Activated CD8-positive, alpha-beta memory T cell treated with anti-CD3 and anti-CD28 coated beads, Interleukin-2, amount 10 ng/mL, durations not matched to agents 7 days and 5 days (primary cell): ENCODE results near the gene ARHGEF25. TPM values are rescaled to one million over a fixed set of nuclear protein-coding genes. Genes with fewer than 3 reads are reported as not detected.
"Not testable (repeated sequence)": the region's sequence is repeated elsewhere in the genome, so short reads cannot be mapped to it uniquely, and the experiment has no call there.

Source experiments
- ATAC-seq: fragments of 150-1000 bp; cut with Tn5 transposase; one replicate; pipeline ENCODE4 v1.10.0; 2021; ENCODE audit warnings: moderate library complexity
- CTCF ChIA-PET: fragments of 350-600 bp; sonication (Branson Sonifier 250); formaldehyde crosslinking; loops from one replicate; lab custom pipeline; 2021; ENCODE audit warnings: antibody characterized with exemption; lab: Charles Lee
- DNase-seq: peaks from one replicate; pipeline ENCODE4 v3.0.0-alpha.2; 2020
- H3K27ac Mint-ChIP-seq: one replicate; pipeline ENCODE4 v1.8.0; 2021; ENCODE audit warnings: mild to moderate bottlenecking, mixed read lengths
- H3K27me3 Mint-ChIP-seq: one replicate; pipeline ENCODE4 v1.8.0; 2021; ENCODE audit warnings: mixed read lengths
- H3K36me3 Mint-ChIP-seq: one replicate; pipeline ENCODE4 v1.8.0; 2021; ENCODE audit warnings: mild to moderate bottlenecking, mixed read lengths
- H3K4me1 Mint-ChIP-seq: one replicate; pipeline ENCODE4 v1.8.0; 2021; ENCODE audit warnings: mixed read lengths
- H3K4me3 Mint-ChIP-seq: one replicate; pipeline ENCODE4 v1.8.0; 2021; ENCODE audit warnings: mild to moderate bottlenecking, moderate library complexity, mixed read lengths
- H3K9me3 Mint-ChIP-seq: one replicate; pipeline ENCODE4 v1.8.0; 2022; ENCODE audit warnings: low read depth, mixed read lengths
- total RNA-seq, 2 experiments: library from RNA; stranded (reverse); gene quantifications; one replicate each; pipeline ENCODE4 v1.2.3, GENCODE V29; 2021

Gene ARHGEF25
- total RNA-seq, result under 1 TPM; 0.70 to 0.84 TPM

- Mint-ChIP-seq H3K36me3 (no peaks in the 10 kb centered on the region), H3K4me1 (peaks cover 11% of the 10 kb centered on the region), H3K4me3 (peak within 1 kb of the TSS; percentile 53), H3K27ac (no peak within 1 kb of the TSS), H3K9me3 (no peaks in the 10 kb centered on the region), H3K27me3 (peaks cover 52% of the 10 kb centered on the region)
- CTCF ChIA-PET, result interaction anchor here (0.6 to 2.0 kb wide), 4 partner anchors 10 to 170 kb away, joined by 3 to 7 read pairs (median 4); partner anchors contain the start of gene DDIT3
- ATAC-seq (peak; percentile 83), DNase-seq (peak; percentile 56)
Observed at GRCh38 chr12:57611108-57611826, at the start of gene ARHGEF25. TSS of gene ARHGEF25 (plus strand) at chr12:57611435. CDS start at chr12:57611895, 460 bp downstream.

- Mint-ChIP-seq H3K36me3 (no peaks in the 10 kb centered on the region), H3K4me3 (no peak overlapping the region), H3K4me1 (no peaks in the 10 kb centered on the region), H3K9me3 (no peaks in the 10 kb centered on the region), H3K27ac (no peak overlapping the region), H3K27me3 (peaks cover 9% of the 10 kb centered on the region)
- ATAC-seq (no peak), DNase-seq (no peak)
- CTCF ChIA-PET, result interaction anchor here (0.7 kb wide), 1 partner anchor 64 kb away, joined by 3 read pairs; no protein-coding TSS in a partner anchor
Observed at GRCh38 chr12:57563358-57563757, 47.9 kb upstream of the ARHGEF25 start.

GRCh38 chr12:57564178-57564740, 47.0 kb upstream of the ARHGEF25 start:
- H3K9me3 Mint-ChIP-seq, result no peaks in the 10 kb centered on the region
- ATAC-seq, result no peak
- peaks cover 9% of the 10 kb centered on the region for H3K27me3 Mint-ChIP-seq

GRCh38 chr12:57568838-57569237, 42.4 kb upstream of the ARHGEF25 start:
- Mint-ChIP-seq H3K36me3 (no peaks in the 10 kb centered on the region), H3K27me3 (no peaks in the 10 kb centered on the region), H3K9me3 (no peaks in the 10 kb centered on the region), H3K4me1 (no peaks in the 10 kb centered on the region), H3K4me3 (no peak overlapping the region), H3K27ac (no peak overlapping the region)
- DNase-seq (no peak), ATAC-seq (no peak)
- CTCF ChIA-PET, result interaction anchor here (2.9 kb wide), 1 partner anchor 15 kb away, joined by 9 read pairs; no protein-coding TSS in a partner anchor

More at GRCh38 chr12:57564178-57564740, 47.0 kb upstream of the ARHGEF25 start:
- no peaks in the 10 kb centered on the region for H3K36me3 Mint-ChIP-seq
- no peaks in the 10 kb centered on the region for H3K4me1 Mint-ChIP-seq
- no peak for DNase-seq
- no peak overlapping the region for H3K27ac Mint-ChIP-seq
- H3K4me3 Mint-ChIP-seq, result no peak overlapping the region
- CTCF ChIA-PET, result interaction anchor here (0.9 kb wide), 1 partner anchor 19 kb away, joined by 3 read pairs; no protein-coding TSS in a partner anchor

GRCh38 chr12:57569858-57570257, 41.4 kb upstream of the ARHGEF25 start:
- Mint-ChIP-seq H3K4me1 (no peaks in the 10 kb centered on the region), H3K36me3 (no peaks in the 10 kb centered on the region), H3K27me3 (no peaks in the 10 kb centered on the region), H3K27ac (no peak overlapping the region), H3K4me3 (no peak overlapping the region), H3K9me3 (no peaks in the 10 kb centered on the region)
- CTCF ChIA-PET, result interaction anchor here (3.7 kb wide), 1 partner anchor 14 kb away, joined by 25 read pairs; no protein-coding TSS in a partner anchor
- ATAC-seq, result no peak
- no peak for DNase-seq

- H3K4me1 Mint-ChIP-seq, DNase-seq, H3K4me3 Mint-ChIP-seq, H3K9me3 Mint-ChIP-seq, ATAC-seq, H3K27me3 Mint-ChIP-seq, H3K27ac Mint-ChIP-seq, H3K36me3 Mint-ChIP-seq: not testable (repeated sequence)
- CTCF ChIA-PET, result interaction anchor here (1.4 to 3.7 kb wide), 3 partner anchors 9 to 22 kb away, joined by 3 to 25 read pairs (median 3); no protein-coding TSS in a partner anchor
Observed at GRCh38 chr12:57570438-57570837, 40.8 kb upstream of the ARHGEF25 start.

GRCh38 chr12:57571926-57572762, 39.1 kb upstream of the ARHGEF25 start:
- Mint-ChIP-seq H3K4me1 (no peaks in the 10 kb centered on the region), H3K27ac (no peak overlapping the region), H3K9me3 (no peaks in the 10 kb centered on the region), H3K27me3 (no peaks in the 10 kb centered on the region), H3K4me3 (no peak overlapping the region), H3K36me3 (no peaks in the 10 kb centered on the region)
- CTCF ChIA-PET, result interaction anchor here (1.4 to 3.7 kb wide), 2 partner anchors 12 to 20 kb away, joined by 3 to 25 read pairs; no protein-coding TSS in a partner anchor
- ATAC-seq (no peak), DNase-seq (no peak)

- CTCF ChIA-PET, result interaction anchor here (0.9 to 2.1 kb wide), 7 partner anchors 9 to 119 kb away, joined by 3 to 15 read pairs (median 5); partner anchors contain the start of genes INHBE and PIP4K2C
- H3K4me1 Mint-ChIP-seq, result no peaks in the 10 kb centered on the region
- no peak overlapping the region for H3K4me3 Mint-ChIP-seq
- no peak overlapping the region for H3K27ac Mint-ChIP-seq
- H3K27me3 Mint-ChIP-seq, result no peaks in the 10 kb centered on the region
- no peaks in the 10 kb centered on the region for H3K9me3 Mint-ChIP-seq
- DNase-seq (no peak), ATAC-seq (no peak)
- no peaks in the 10 kb centered on the region for H3K36me3 Mint-ChIP-seq
Observed at GRCh38 chr12:57574795-57575194, 36.4 kb upstream of the ARHGEF25 start.

GRCh38 chr12:57575771-57576612, 35.2 kb upstream of the ARHGEF25 start:
- CTCF ChIA-PET, result interaction anchor here (1.0 to 2.1 kb wide), 5 partner anchors 7 to 120 kb away, joined by 4 to 15 read pairs (median 6); partner anchors contain the start of genes INHBE and PIP4K2C
- Mint-ChIP-seq H3K4me1 (no peaks in the 10 kb centered on the region), H3K27me3 (no peaks in the 10 kb centered on the region), H3K9me3 (no peaks in the 10 kb centered on the region), H3K4me3 (no peak overlapping the region), H3K36me3 (no peaks in the 10 kb centered on the region), H3K27ac (no peak overlapping the region)
- ATAC-seq, result no peak
- no peak for DNase-seq

- ATAC-seq (no peak), DNase-seq (no peak)
- no peaks in the 10 kb centered on the region for H3K27me3 Mint-ChIP-seq
- H3K4me3 Mint-ChIP-seq, result no peak overlapping the region
- H3K9me3 Mint-ChIP-seq, result no peaks in the 10 kb centered on the region
- no peak overlapping the region for H3K27ac Mint-ChIP-seq
- CTCF ChIA-PET, result interaction anchor here (1.0 kb wide), 1 partner anchor 8 kb away, joined by 4 read pairs; no protein-coding TSS in a partner anchor
- no peaks in the 10 kb centered on the region for H3K36me3 Mint-ChIP-seq
- H3K4me1 Mint-ChIP-seq, result no peaks in the 10 kb centered on the region
Observed at GRCh38 chr12:57576613-57577160, 34.5 kb upstream of the ARHGEF25 start.

- no peak for ATAC-seq
- CTCF ChIA-PET, result no interaction called here
- Mint-ChIP-seq H3K27me3 (no peaks in the 10 kb centered on the region), H3K36me3 (no peaks in the 10 kb centered on the region), H3K27ac (no peak overlapping the region), H3K4me3 (no peak overlapping the region), H3K4me1 (peaks cover under 1% of the 10 kb centered on the region), H3K9me3 (no peaks in the 10 kb centered on the region)
- DNase-seq, result no peak
Observed at GRCh38 chr12:57577981-57578758, 33.1 kb upstream of the ARHGEF25 start.
